Liver (tissue), 9 donors: Measurements from ENCODE around the gene AP1M1. TPM values are rescaled to one million over a fixed set of nuclear protein-coding genes. Genes with fewer than 3 reads are reported as not detected.

Experiments
- DNase-seq: peaks from one replicate; pipeline ENCODE4 v3.0.0-alpha.2; 2017; ENCODE audit warnings: low spot score
- H3K27ac ChIP-seq, 2 donors: one replicate each; pipeline ENCODE4 v1.7.0; 2013; ENCODE audit warnings: inconsistent platforms in 2 of 2, low read length in 2 of 2, control low read depth in 1 of 2, low read depth in 1 of 2, mild to moderate bottlenecking in 1 of 2
- H3K27me3 ChIP-seq, 4 donors: one replicate each; pipeline versions ENCODE4 v1.6.1 to v1.7.0; 2013; ENCODE audit warnings: low read length in 3 of 4, inconsistent platforms in 1 of 4, mild to moderate bottlenecking in 1 of 4, moderate library complexity in 1 of 4; ENCODE audit not compliant: control insufficient read depth in 4 of 4, insufficient read depth in 4 of 4
- H3K36me3 ChIP-seq, 4 donors: one replicate each; pipeline versions ENCODE4 v1.6.1 to v1.7.0; 2013; ENCODE audit warnings: low read length in 3 of 4, mild to moderate bottlenecking in 3 of 4, low read depth in 1 of 4, moderate library complexity in 1 of 4; ENCODE audit not compliant: control insufficient read depth in 4 of 4, insufficient read depth in 3 of 4
- H3K4me1 ChIP-seq, 4 donors: one replicate each; pipeline versions ENCODE4 v1.6.1 to v1.7.0; 2013; ENCODE audit warnings: low read length in 3 of 4, mild to moderate bottlenecking in 3 of 4, moderate library complexity in 1 of 4; ENCODE audit not compliant: control insufficient read depth in 4 of 4, insufficient read depth in 4 of 4
- H3K4me3 ChIP-seq, 3 donors: one replicate each; pipeline versions ENCODE4 v1.6.1 to v1.7.0; 2013; ENCODE audit warnings: low read length in 3 of 3, control low read depth in 1 of 3, low read depth in 1 of 3, mild to moderate bottlenecking in 1 of 3
- H3K9ac ChIP-seq, 2 donors: one replicate each; pipeline ENCODE4 v1.7.0; 2013; ENCODE audit warnings: low read length in 2 of 2, mild to moderate bottlenecking in 2 of 2, moderate library complexity in 2 of 2, control low read depth in 1 of 2, low read depth in 1 of 2
- H3K9me3 ChIP-seq, 4 donors: one replicate each; pipeline versions ENCODE4 v1.6.1 to v1.7.0; 2013; ENCODE audit warnings: low read length in 3 of 4; ENCODE audit not compliant: control insufficient read depth in 4 of 4
- EGR1 ChIP-seq, 2 donors: IDR thresholded peaks; 2 replicates each; pipeline ENCODE4 v1.6.1; 2016 to 2018; ENCODE audit warnings: antibody characterized with exemption in 2 of 2, low read depth in 2 of 2
- FOXA1 ChIP-seq: IDR thresholded peaks from 2 replicates; pipeline ENCODE4 v1.6.1; 2016; ENCODE audit warnings: antibody characterized with exemption
- GABPA ChIP-seq, 2 donors: IDR thresholded peaks in 1 of 2; conservative IDR thresholded peaks in 1 of 2; 2 replicates each; pipeline ENCODE4 v1.6.1; 2016; ENCODE audit warnings: antibody characterized with exemption in 2 of 2, mild to moderate bottlenecking in 1 of 2, moderate library complexity in 1 of 2
- HNF4A ChIP-seq, 2 donors: conservative IDR thresholded peaks; 2 replicates each; pipeline ENCODE4 v1.6.1; 2016; ENCODE audit warnings: antibody characterized with exemption in 2 of 2, mild to moderate bottlenecking in 2 of 2
- HNF4G ChIP-seq: IDR thresholded peaks from 2 replicates; pipeline ENCODE4 v1.6.1; 2016; ENCODE audit warnings: antibody characterized with exemption
- JUND ChIP-seq, 2 donors: IDR thresholded peaks; 2 replicates each; pipeline ENCODE4 v1.6.1; 2016; ENCODE audit warnings: antibody characterized with exemption in 2 of 2
- NR2F2 ChIP-seq: IDR thresholded peaks from 2 replicates; pipeline ENCODE4 v1.6.1; 2016; ENCODE audit warnings: antibody characterized with exemption
- RAD21 ChIP-seq, 2 donors: IDR thresholded peaks; 2 replicates each; pipeline ENCODE4 v1.6.1; 2016; ENCODE audit warnings: antibody characterized with exemption in 2 of 2, mild to moderate bottlenecking in 2 of 2
- RXRA ChIP-seq, 2 donors: IDR thresholded peaks; 2 replicates each; pipeline ENCODE4 v1.6.1; 2017 to 2018; ENCODE audit warnings: antibody characterized with exemption in 2 of 2, mild to moderate bottlenecking in 1 of 2
- SP1 ChIP-seq: IDR thresholded peaks from 2 replicates; pipeline ENCODE4 v1.6.1; 2018; ENCODE audit warnings: antibody characterized with exemption, mild to moderate bottlenecking
- TAF1 ChIP-seq: conservative IDR thresholded peaks from 2 replicates; pipeline ENCODE4 v1.6.1; 2016; ENCODE audit warnings: antibody characterized with exemption, mild to moderate bottlenecking
- YY1 ChIP-seq: IDR thresholded peaks from 2 replicates; pipeline ENCODE4 v1.6.1; 2016; ENCODE audit warnings: antibody characterized with exemption, mild to moderate bottlenecking
- WGBS: extraction: QIAGEN DNeasy Blood & Tissue Kit; methylation state at CpG from one replicate; pipeline ENCODE4 v1.1.7; 2013; 5-methylcytosine and 5-hydroxymethylcytosine counted together
- polyA plus RNA-seq, 2 donors: library from polyadenylated mRNA; stranded (reverse) in 1 of 2; unstranded in 1 of 2; fragments of 200-250 nt in 1 of 2; fragments of >200 nt in 1 of 2; fragmentation: Nextera tagmentation in 1 of 2; extraction: Ambion mirVana in 1 of 2; gene quantifications; one replicate each; pipeline versions ENCODE4 v1.2.1 to v1.2.3, GENCODE V29; 2013 to 2015
- total RNA-seq, 2 donors: library from RNA; depleted of rRNA; stranded (reverse); fragments of >200 nt; gene quantifications; one replicate each; pipeline ENCODE4 v1.2.3, GENCODE V29; 2014
- TF ChIP-seq, protein P1 (sequence below): IDR thresholded peaks from 2 replicates; pipeline ENCODE4 v1.6.1; 2016; ENCODE audit warnings: antibody characterized with exemption
- TF ChIP-seq, protein P2 (sequence below): IDR thresholded peaks from 2 replicates; pipeline ENCODE4 v1.6.1; 2016; ENCODE audit warnings: antibody characterized with exemption
- TF ChIP-seq, protein P3 (sequence below): fragments of 150-350 bp; IDR thresholded peaks from 2 replicates; pipeline ENCODE4 v1.5.1; 2017; ENCODE audit warnings: improper control_type of control experiment, low read depth, low read length; ENCODE audit not compliant: missing input control
- TF ChIP-seq, protein P4 (sequence below): IDR thresholded peaks from 2 replicates; pipeline ENCODE4 v1.6.1; 2016; ENCODE audit warnings: antibody characterized with exemption
- donor health status: healthy.
- donor health status: healthy.
- donor health status: healthy.
- donor health status: healthy.
- donor health status: healthy.

AP1M1 gene
- total and polyA plus RNA-seq, 4 donors: 25.4 to 62.2 (median 50.4) TPM

DNA sequence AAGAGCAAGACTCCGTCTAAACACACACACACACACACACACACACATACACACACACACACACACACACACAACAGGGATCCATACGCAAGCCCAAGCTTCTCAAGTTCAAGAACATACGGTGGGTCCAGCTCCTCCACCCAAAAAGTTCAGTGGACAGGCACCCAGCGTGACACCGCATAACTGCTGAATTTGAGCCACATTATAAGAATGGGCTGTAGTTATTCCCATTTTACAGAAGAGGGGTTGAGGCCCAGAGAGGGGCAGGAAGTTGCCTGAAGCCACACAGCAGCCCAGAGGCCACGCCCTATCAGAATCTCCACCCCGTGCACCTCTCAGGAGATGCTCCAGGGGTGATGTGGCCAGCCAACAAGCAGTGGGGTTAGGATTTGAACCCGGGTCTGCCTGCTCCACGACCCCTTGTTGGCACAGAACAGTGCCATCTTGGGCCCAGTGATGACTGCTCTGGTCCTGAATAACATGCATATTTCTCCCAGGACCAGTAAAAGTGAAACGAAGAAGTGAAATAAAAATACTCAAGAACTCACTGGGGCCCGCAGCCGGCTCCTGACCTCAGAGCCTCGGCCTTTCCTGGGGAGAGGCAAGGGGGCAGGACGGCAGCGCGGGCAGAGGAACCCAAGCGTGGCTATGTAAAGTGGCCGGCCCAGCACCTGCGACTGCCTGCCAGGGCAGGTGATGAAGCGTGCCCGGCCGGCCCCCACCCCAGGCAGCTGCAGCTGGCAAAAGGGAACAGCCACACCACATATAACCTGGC, 61.9 kb downstream of the AP1M1 start (continued):
- TF ChIP-seq, protein P1, sequence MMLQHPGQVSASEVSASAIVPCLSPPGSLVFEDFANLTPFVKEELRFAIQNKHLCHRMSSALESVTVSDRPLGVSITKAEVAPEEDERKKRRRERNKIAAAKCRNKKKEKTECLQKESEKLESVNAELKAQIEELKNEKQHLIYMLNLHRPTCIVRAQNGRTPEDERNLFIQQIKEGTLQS: no peak
- no peak for TF ChIP-seq YY1
- TF ChIP-seq RXRA (IDR thresholded peaks at IDR 0.05): no peak

DNA sequence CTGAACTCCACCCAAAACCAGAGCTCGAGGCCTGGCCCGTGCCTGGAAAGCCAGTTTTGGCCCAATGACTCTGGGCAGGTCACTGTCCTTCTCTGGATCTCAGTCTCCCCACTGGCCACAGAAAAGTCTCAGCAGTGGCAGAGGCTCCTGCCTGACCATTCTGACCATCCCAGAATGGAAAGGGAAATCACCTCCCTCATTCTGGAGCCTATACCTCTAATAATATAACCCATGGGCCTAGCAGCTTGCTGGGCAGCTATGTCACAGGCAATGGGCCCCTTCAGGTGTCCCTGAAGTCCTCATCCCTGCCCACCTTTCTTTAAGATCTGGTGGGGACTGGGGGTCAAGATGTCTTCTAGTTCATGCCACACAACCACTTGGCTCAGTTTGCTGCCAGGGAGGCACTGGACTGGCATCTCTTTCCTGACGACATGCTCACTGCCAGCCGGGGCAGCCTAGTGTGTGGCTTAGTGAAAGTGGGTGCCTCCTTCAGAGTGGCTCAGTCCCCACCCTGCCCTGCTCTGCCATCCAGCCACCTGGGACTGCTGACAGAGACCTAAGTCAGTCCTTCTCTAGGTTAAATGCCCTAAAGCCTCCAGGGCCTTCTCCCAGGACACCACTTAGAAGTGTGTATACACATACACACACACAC, 62.6 kb downstream of the AP1M1 start:
- H3K27ac ChIP-seq: peak overlapping the region in 1 of 2 donors; percentile 6
- DNase-seq: no peak
- H3K9ac ChIP-seq: no peak overlapping the region
- no peaks in the 10 kb centered on the region for H3K9me3 ChIP-seq
- H3K4me3 ChIP-seq: no peak overlapping the region
- H3K36me3 ChIP-seq: no peaks in the 10 kb centered on the region
- TF ChIP-seq FOXA1 (no peak), RXRA (IDR thresholded peaks at IDR 0.05) (no peak), SP1 (no peak), YY1 (no peak), GABPA (IDR thresholded peaks at IDR 0.05 in 1 of 2, conservative IDR thresholded peaks at IDR 0.05 in 1 of 2) (no peak), HNF4A (conservative IDR thresholded peaks at IDR 0.05) (no peak), HNF4G (no peak), RAD21 (IDR thresholded peaks at IDR 0.05) (no peak), EGR1 (IDR thresholded peaks at IDR 0.05; ENCODE audit: low read depth in 2 of 2) (no peak)
- TF ChIP-seq, protein P2, sequence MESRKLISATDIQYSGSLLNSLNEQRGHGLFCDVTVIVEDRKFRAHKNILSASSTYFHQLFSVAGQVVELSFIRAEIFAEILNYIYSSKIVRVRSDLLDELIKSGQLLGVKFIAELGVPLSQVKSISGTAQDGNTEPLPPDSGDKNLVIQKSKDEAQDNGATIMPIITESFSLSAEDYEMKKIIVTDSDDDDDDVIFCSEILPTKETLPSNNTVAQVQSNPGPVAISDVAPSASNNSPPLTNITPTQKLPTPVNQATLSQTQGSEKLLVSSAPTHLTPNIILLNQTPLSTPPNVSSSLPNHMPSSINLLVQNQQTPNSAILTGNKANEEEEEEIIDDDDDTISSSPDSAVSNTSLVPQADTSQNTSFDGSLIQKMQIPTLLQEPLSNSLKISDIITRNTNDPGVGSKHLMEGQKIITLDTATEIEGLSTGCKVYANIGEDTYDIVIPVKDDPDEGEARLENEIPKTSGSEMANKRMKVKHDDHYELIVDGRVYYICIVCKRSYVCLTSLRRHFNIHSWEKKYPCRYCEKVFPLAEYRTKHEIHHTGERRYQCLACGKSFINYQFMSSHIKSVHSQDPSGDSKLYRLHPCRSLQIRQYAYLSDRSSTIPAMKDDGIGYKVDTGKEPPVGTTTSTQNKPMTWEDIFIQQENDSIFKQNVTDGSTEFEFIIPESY: no peak
- TF ChIP-seq, protein P3, sequence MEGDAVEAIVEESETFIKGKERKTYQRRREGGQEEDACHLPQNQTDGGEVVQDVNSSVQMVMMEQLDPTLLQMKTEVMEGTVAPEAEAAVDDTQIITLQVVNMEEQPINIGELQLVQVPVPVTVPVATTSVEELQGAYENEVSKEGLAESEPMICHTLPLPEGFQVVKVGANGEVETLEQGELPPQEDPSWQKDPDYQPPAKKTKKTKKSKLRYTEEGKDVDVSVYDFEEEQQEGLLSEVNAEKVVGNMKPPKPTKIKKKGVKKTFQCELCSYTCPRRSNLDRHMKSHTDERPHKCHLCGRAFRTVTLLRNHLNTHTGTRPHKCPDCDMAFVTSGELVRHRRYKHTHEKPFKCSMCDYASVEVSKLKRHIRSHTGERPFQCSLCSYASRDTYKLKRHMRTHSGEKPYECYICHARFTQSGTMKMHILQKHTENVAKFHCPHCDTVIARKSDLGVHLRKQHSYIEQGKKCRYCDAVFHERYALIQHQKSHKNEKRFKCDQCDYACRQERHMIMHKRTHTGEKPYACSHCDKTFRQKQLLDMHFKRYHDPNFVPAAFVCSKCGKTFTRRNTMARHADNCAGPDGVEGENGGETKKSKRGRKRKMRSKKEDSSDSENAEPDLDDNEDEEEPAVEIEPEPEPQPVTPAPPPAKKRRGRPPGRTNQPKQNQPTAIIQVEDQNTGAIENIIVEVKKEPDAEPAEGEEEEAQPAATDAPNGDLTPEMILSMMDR: no peak
- TF ChIP-seq, protein P4, sequence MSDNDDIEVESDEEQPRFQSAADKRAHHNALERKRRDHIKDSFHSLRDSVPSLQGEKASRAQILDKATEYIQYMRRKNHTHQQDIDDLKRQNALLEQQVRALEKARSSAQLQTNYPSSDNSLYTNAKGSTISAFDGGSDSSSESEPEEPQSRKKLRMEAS: no peak
- 85% methylated on average over 4 of the region's 4 CpGs for WGBS
- H3K4me1 ChIP-seq: peaks cover 9 to 32% (median 18%) of the 10 kb centered on the region in 4 donors
- H3K27me3 ChIP-seq: no peaks in the 10 kb centered on the region

DNA sequence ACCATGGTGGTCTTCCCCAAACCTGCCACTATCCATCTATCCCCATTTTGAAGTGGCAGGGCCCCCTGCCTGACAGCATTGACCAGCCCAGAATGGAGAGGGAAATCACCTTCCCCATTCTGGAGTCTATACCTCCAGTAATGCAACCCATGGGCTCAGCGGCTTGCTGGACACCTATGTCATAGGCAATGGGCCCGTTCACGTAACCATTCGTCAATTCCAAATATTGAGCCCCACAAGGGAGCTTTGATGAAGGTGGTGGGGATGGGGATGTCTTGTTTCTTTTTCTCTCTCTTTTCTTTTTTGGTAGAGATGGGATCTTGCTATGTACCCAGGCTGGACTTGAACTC, 63.1 kb downstream of the AP1M1 start:
- H3K27me3 ChIP-seq: no peaks in the 10 kb centered on the region
- DNase-seq: no peak
- no peak overlapping the region for H3K27ac ChIP-seq
- peaks cover 9 to 32% (median 18%) of the 10 kb centered on the region in 4 donors for H3K4me1 ChIP-seq
- no peak overlapping the region for H3K4me3 ChIP-seq
- TF ChIP-seq, protein P1: no peak
- TF ChIP-seq RXRA (IDR thresholded peaks at IDR 0.05) (no peak), SP1 (no peak), GABPA (IDR thresholded peaks at IDR 0.05 in 1 of 2, conservative IDR thresholded peaks at IDR 0.05 in 1 of 2) (no peak), EGR1 (IDR thresholded peaks at IDR 0.05; ENCODE audit: low read depth in 2 of 2) (no peak), FOXA1 (no peak), HNF4A (conservative IDR thresholded peaks at IDR 0.05) (no peak), TAF1 (no peak), RAD21 (IDR thresholded peaks at IDR 0.05) (no peak), YY1 (no peak), JUND (IDR thresholded peaks at IDR 0.05) (no peak), NR2F2 (no peak)
- TF ChIP-seq, protein P2: no peak
- 94% methylated on average over 4 of the region's 4 CpGs for WGBS
- H3K9me3 ChIP-seq: no peaks in the 10 kb centered on the region
- no peaks in the 10 kb centered on the region for H3K36me3 ChIP-seq
- H3K9ac ChIP-seq: no peak overlapping the region
